Stimulated activated CD8-positive, alpha-beta memory T cell treated with anti-CD3 and anti-CD28 coated beads, Interleukin-4, amount 100 ng/mL, for 1 hour (primary cell): ENCODE results near the gene BTBD9.

ENCODE experiments used
- DNase-seq, 2 donors: peaks; one replicate each; pipeline ENCODE4 v3.0.0-alpha.2; 2020; ENCODE audit warnings: low read depth in 2 of 2, low spot score in 1 of 2

BTBD9 gene

GRCh38 chr6:38152620-38153019 lies 487.1 kb downstream of the BTBD9 start:
- no peak for DNase-seq

GRCh38 chr6:38151580-38152500 lies 487.9 kb downstream of the BTBD9 start:
- DNase-seq, result no peak

- no peak for DNase-seq
Observed at GRCh38 chr6:38150681-38151296, 488.9 kb downstream of the BTBD9 start.

- DNase-seq, result no peak
Observed at GRCh38 chr6:38150021-38150420, 489.7 kb downstream of the BTBD9 start.

GRCh38 chr6:38149531-38149930 lies 490.2 kb downstream of the BTBD9 start:
- no peak for DNase-seq

- DNase-seq, result no peak
Observed at GRCh38 chr6:38148606-38149005, 491.1 kb downstream of the BTBD9 start.

GRCh38 chr6:38146734-38147027 lies 493.0 kb downstream of the BTBD9 start:
- no peak for DNase-seq

GRCh38 chr6:38146021-38146733 lies 493.6 kb downstream of the BTBD9 start:
- no peak for DNase-seq

GRCh38 chr6:38144365-38144945 lies 495.3 kb downstream of the BTBD9 start:
- DNase-seq, result no peak

- no peak for DNase-seq
Observed at GRCh38 chr6:38143191-38144150, 496.3 kb downstream of the BTBD9 start.

- DNase-seq, result no peak
Observed at GRCh38 chr6:38142178-38142902, 497.4 kb downstream of the BTBD9 start.

GRCh38 chr6:38141716-38142115 lies 498.0 kb downstream of the BTBD9 start:
- DNase-seq, result no peak

GRCh38 chr6:38141085-38141484 lies 498.6 kb downstream of the BTBD9 start:
- DNase-seq, result no peak

GRCh38 chr6:38138374-38138773 lies 501.4 kb downstream of the BTBD9 start:
- no peak for DNase-seq

GRCh38 chr6:38137608-38138265 lies 502.0 kb downstream of the BTBD9 start:
- DNase-seq, result no peak

- DNase-seq, result no peak
Observed at GRCh38 chr6:38136547-38136946, 503.2 kb downstream of the BTBD9 start.

GRCh38 chr6:38134704-38135088 lies 505.0 kb downstream of the BTBD9 start:
- no peak for DNase-seq

- DNase-seq, result no peak
Observed at GRCh38 chr6:38133932-38134703, 505.6 kb downstream of the BTBD9 start.

- no peak for DNase-seq
Observed at GRCh38 chr6:38131527-38131965, 508.2 kb downstream of the BTBD9 start.
